SK-N-SH treated with all-trans-retinoic acid at 6 μM for 48 hours (cell line): ENCODE data around the gene ARHGAP28.
A peak's percentile ranks its signal among the peaks of the same experiment; 100 is the strongest.

Source experiments
- ATAC-seq: fragments of 200-7000 bp; cut with Tn5 transposase; 3 replicates; pipeline ENCODE4 v1.9.1; 2020; ENCODE audit warnings: mild to moderate bottlenecking, moderate library complexity
- ARNTL ChIP-seq: fragments of 450-650 bp; formaldehyde crosslinking; IDR thresholded peaks from 2 replicates; pipeline ENCODE4 v1.5.0; 2020; ENCODE audit warnings: low read depth, mild to moderate bottlenecking, moderate library complexity, borderline replicate concordance
- BACH2 ChIP-seq: fragments of 250-450 bp; sonication (Bioruptor Pico); IDR thresholded peaks from 2 replicates; pipeline ENCODE4 v1.9.0; 2021; ENCODE audit warnings: mild to moderate bottlenecking, borderline replicate concordance
- CREB5 ChIP-seq: fragments of 250-450 bp; sonication (Bioruptor Pico); IDR thresholded peaks from 2 replicates; pipeline ENCODE4 v1.5.1; 2020; ENCODE audit warnings: low read depth, mild to moderate bottlenecking, moderate library complexity
- CSDC2 ChIP-seq: fragments of 250-450 bp; sonication (Bioruptor Pico); IDR thresholded peaks from 2 replicates; pipeline ENCODE4 v1.5.0; 2020; ENCODE audit warnings: mild to moderate bottlenecking, moderate library complexity
- CSRNP3 ChIP-seq: fragments of 250-450 bp; sonication (Bioruptor Pico); IDR thresholded peaks from 2 replicates; pipeline ENCODE4 v1.5.1; 2021; ENCODE audit warnings: mild to moderate bottlenecking, moderate library complexity
- ESRRG ChIP-seq: fragments of 250-450 bp; sonication (Bioruptor Pico); IDR thresholded peaks from 2 replicates; pipeline ENCODE4 v1.6.1; 2021; ENCODE audit warnings: mild to moderate bottlenecking
- GLIS3 ChIP-seq: fragments of 250-450 bp; sonication (Bioruptor Pico); IDR thresholded peaks from 2 replicates; pipeline ENCODE4 v1.5.0; 2020; ENCODE audit warnings: mild to moderate bottlenecking, moderate library complexity
- PATZ1 ChIP-seq: fragments of 250-450 bp; sonication (Bioruptor Pico); IDR thresholded peaks from 2 replicates; pipeline ENCODE4 v1.8.0; 2020; ENCODE audit warnings: mild to moderate bottlenecking, moderate library complexity, borderline replicate concordance
- POU6F1 ChIP-seq: fragments of 250-450 bp; sonication (Bioruptor Pico); IDR thresholded peaks from 2 replicates; pipeline ENCODE4 v1.8.0; 2021; ENCODE audit warnings: low read depth, mild to moderate bottlenecking, moderate library complexity, borderline replicate concordance
- RARB ChIP-seq: fragments of 250-450 bp; sonication (Bioruptor Pico); IDR thresholded peaks from 2 replicates; pipeline ENCODE4 v1.8.0; 2021; ENCODE audit warnings: mild to moderate bottlenecking, moderate library complexity
- SNAI2 ChIP-seq: fragments of 250-450 bp; sonication (Bioruptor Pico); IDR thresholded peaks from 2 replicates; pipeline ENCODE4 v1.5.0; 2020; ENCODE audit warnings: mild to moderate bottlenecking, moderate library complexity
- TCF4 ChIP-seq: fragments of 250-450 bp; sonication (Bioruptor Pico); IDR thresholded peaks from 2 replicates; pipeline ENCODE4 v1.8.0; 2021; ENCODE audit warnings: mild to moderate bottlenecking, moderate library complexity, borderline replicate concordance
- TOX ChIP-seq: fragments of 250-450 bp; sonication (Bioruptor Pico); IDR thresholded peaks from 2 replicates; pipeline ENCODE4 v1.8.0; 2021; ENCODE audit warnings: mild to moderate bottlenecking, moderate library complexity, borderline replicate concordance
- TSHZ2 ChIP-seq: fragments of 250-450 bp; sonication (Bioruptor Pico); IDR thresholded peaks from 2 replicates; pipeline ENCODE4 v1.5.0; 2020; ENCODE audit warnings: mild to moderate bottlenecking, moderate library complexity
- ZC3H10 ChIP-seq: fragments of 250-450 bp; sonication (Bioruptor Pico); IDR thresholded peaks from 2 replicates; pipeline ENCODE4 v1.5.1; 2021; ENCODE audit warnings: mild to moderate bottlenecking, moderate library complexity
- ZFP3 ChIP-seq: fragments of 250-450 bp; sonication (Bioruptor Pico); IDR thresholded peaks from 2 replicates; pipeline ENCODE4 v1.5.0; 2020; ENCODE audit warnings: mild to moderate bottlenecking, moderate library complexity
- ZFP30 ChIP-seq: fragments of 450-650 bp; formaldehyde crosslinking; IDR thresholded peaks from 2 replicates; pipeline ENCODE4 v1.5.0; 2022; ENCODE audit warnings: mild to moderate bottlenecking, moderate library complexity
- ZNF70 ChIP-seq: fragments of 450-650 bp; formaldehyde crosslinking; IDR thresholded peaks from 2 replicates; pipeline ENCODE4 v1.5.0; 2020; ENCODE audit warnings: mild to moderate bottlenecking, moderate library complexity
- ZNF8 ChIP-seq: fragments of 450-650 bp; formaldehyde crosslinking; IDR thresholded peaks from 2 replicates; pipeline ENCODE4 v1.5.0; 2020; ENCODE audit warnings: mild to moderate bottlenecking, moderate library complexity

The ARHGAP28 gene

GRCh38 chr18:6959110-6959509, 229.6 kb downstream of the ARHGAP28 start (continued):
- TF ChIP-seq ZNF8 (CRISPR knock-in tag), result no peak
- TF ChIP-seq, all 23 proteins: peak for 0

- TF ChIP-seq ZNF8 (CRISPR knock-in tag), result peak; percentile 96
- no peak for TF ChIP-seq ZC3H10 (CRISPR knock-in tag)
- no peak for ATAC-seq
These were observed 230.6 kb downstream of the ARHGAP28 start for GRCh38 chr18:6960124-6960523.

GRCh38 chr18:6960656-6961055, 231.1 kb downstream of the ARHGAP28 start:
- ATAC-seq, result no peak
- TF ChIP-seq PATZ1 (CRISPR knock-in tag) (no peak), BACH2 (CRISPR knock-in tag) (no peak), CSDC2 (CRISPR knock-in tag) (no peak), CSRNP3 (CRISPR knock-in tag) (no peak), CREB5 (CRISPR knock-in tag) (no peak), ZNF70 (no peak), SNAI2 (CRISPR knock-in tag) (no peak), ZC3H10 (CRISPR knock-in tag) (no peak), ZNF8 (CRISPR knock-in tag) (no peak), ZFP30 (CRISPR knock-in tag) (no peak), ESRRG (CRISPR knock-in tag) (no peak), TOX (CRISPR knock-in tag) (no peak), POU6F1 (CRISPR knock-in tag) (no peak), TCF4 (CRISPR knock-in tag) (no peak), ARNTL (CRISPR knock-in tag) (no peak), ZFP3 (CRISPR knock-in tag) (no peak), TSHZ2 (CRISPR knock-in tag) (no peak), GLIS3 (no peak), RARB (CRISPR knock-in tag) (no peak)

- no peak for ATAC-seq
These were observed 231.8 kb downstream of the ARHGAP28 start for GRCh38 chr18:6961331-6961730.

More at GRCh38 chr18:6961331-6961730, 231.8 kb downstream of the ARHGAP28 start:
- no peak for TF ChIP-seq CSRNP3 (CRISPR knock-in tag)
- no peak for TF ChIP-seq RARB (CRISPR knock-in tag)
- TF ChIP-seq GLIS3, result no peak
- TF ChIP-seq CSDC2 (CRISPR knock-in tag), result no peak
- no peak for TF ChIP-seq ZFP3 (CRISPR knock-in tag)
- no peak for TF ChIP-seq ZC3H10 (CRISPR knock-in tag)
- no peak for TF ChIP-seq CREB5 (CRISPR knock-in tag)
- no peak for TF ChIP-seq ZNF70
- no peak for TF ChIP-seq POU6F1 (CRISPR knock-in tag)
- TF ChIP-seq ZNF8 (CRISPR knock-in tag), result no peak
- no peak for TF ChIP-seq TOX (CRISPR knock-in tag)
- TF ChIP-seq ZFP30 (CRISPR knock-in tag), result no peak
